SH-SY5Y (cell line): ENCODE measurements around the gene GSTK1.

Experiments used
- GATA2 ChIP-seq: IDR thresholded peaks from 2 replicates; pipeline ENCODE4 v1.6.1; 2011; ENCODE audit warnings: mild to moderate bottlenecking, low read depth, low read length
- GATA3 ChIP-seq: IDR thresholded peaks from 2 replicates; pipeline ENCODE4 v1.6.1; 2011; ENCODE audit warnings: low read depth, mild to moderate bottlenecking, low read length, moderate library complexity

- TF ChIP-seq GATA2: no peak
- no peak for TF ChIP-seq GATA3
These were observed 24.9 kb downstream of the GSTK1 start, which contains the start of gene CASP2 for GRCh38 chr7:143287935-143288826.
